ENCODE measurements around the gene DERA. TPM values are rescaled to one million over a fixed set of nuclear protein-coding genes. Genes with fewer than 3 reads are reported as not detected.
"Not testable (repeated sequence)": the region's sequence is repeated elsewhere in the genome, so short reads cannot be mapped to it uniquely, and the experiment has no call there.

The DERA gene
- total RNA-seq, 2 experiments from 2014 or later: 30.9 to 35.7 TPM

DNA sequence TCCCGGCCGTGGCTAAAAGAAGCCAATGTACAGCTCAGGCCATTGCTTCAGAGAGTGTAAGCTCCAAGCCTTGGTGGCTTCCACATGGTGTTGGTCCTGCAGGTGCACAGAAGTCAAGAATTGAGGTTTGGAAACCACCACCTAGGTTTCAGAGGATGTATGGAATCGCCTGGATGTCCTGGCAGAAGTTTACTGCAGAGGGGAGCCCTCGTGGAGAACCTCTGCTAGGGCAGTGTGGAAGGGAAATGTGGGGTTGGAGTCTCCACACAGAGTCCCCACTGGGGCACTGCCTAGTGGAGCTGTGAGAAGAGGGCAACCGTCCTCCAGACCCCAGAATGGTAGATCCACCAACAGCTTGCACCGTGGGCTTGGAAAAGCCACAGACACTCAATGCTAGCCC, 103.3 kb downstream of the DERA start:
- CTCF ChIA-PET; H3K4me3 Mint-ChIP-seq; intact Hi-C loops (cut with DNase I, micrococcal nuclease): not testable (repeated sequence)

GRCh38 chr12:16016748-16017147, 105.6 kb downstream of the DERA start:
- H3K36me3 Mint-ChIP-seq (ENCODE audit: low read depth): peaks cover 69% of the 10 kb centered on the region

More for the DNA sequence above, 103.3 kb downstream of the DERA start:
- H3K4me1 Mint-ChIP-seq, H3K27ac Mint-ChIP-seq, ATAC-seq, DNase-seq, POLR2A ChIA-PET, H3K27me3 Mint-ChIP-seq: not testable (repeated sequence)
- peaks cover 59% of the 10 kb centered on the region for H3K36me3 Mint-ChIP-seq (ENCODE audit: low read depth)
- peaks cover 32% of the 10 kb centered on the region for H3K9me3 Mint-ChIP-seq (ENCODE audit: low read depth)

DNA sequence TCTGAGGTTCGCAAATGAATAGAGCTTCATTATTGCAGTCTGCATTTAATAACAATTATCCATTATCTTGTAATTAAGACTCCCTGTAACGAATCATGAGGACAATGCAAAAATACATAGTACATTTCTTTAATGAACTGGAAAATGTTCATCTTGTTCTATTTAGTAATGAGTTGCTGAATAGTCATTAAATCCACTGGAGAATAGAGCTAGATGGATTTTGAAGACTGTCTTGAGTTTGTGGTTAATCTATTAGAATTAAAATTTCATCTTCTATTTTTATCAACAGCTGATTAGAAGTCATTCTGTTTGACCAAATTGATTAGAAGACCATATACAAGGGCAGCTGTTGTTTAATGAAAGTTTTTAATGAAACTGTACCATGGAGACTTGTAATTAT, 107.2 kb downstream of the DERA start:
- ATAC-seq (no peak), DNase-seq (no peak)
- H3K27me3 Mint-ChIP-seq: no peaks in the 10 kb centered on the region
- ChIA-PET POLR2A (no interaction called here), CTCF (interaction anchor here (1.0 kb wide), 1 partner anchor 12 kb away, joined by 3 read pairs; no protein-coding TSS in a partner anchor)
- H3K4me3 Mint-ChIP-seq: no peak overlapping the region
- no peaks in the 10 kb centered on the region for H3K4me1 Mint-ChIP-seq
- no peak overlapping the region for H3K27ac Mint-ChIP-seq
- H3K9me3 Mint-ChIP-seq (ENCODE audit: low read depth): peaks cover 39% of the 10 kb centered on the region
- H3K36me3 Mint-ChIP-seq (ENCODE audit: low read depth): peaks cover 66% of the 10 kb centered on the region
- intact Hi-C loops (cut with DNase I, micrococcal nuclease): no loop called here

More at GRCh38 chr12:16016748-16017147, 105.6 kb downstream of the DERA start:
- CTCF ChIA-PET: interaction anchor here (1.1 kb wide), 1 partner anchor 8 kb away, joined by 3 read pairs; no protein-coding TSS in a partner anchor
- peaks cover 48% of the 10 kb centered on the region for H3K9me3 Mint-ChIP-seq (ENCODE audit: low read depth)
- intact Hi-C loops (cut with DNase I, micrococcal nuclease): no loop called here
- no peak for DNase-seq
- no peak overlapping the region for H3K27ac Mint-ChIP-seq
- H3K27me3 Mint-ChIP-seq: no peaks in the 10 kb centered on the region
- no peaks in the 10 kb centered on the region for H3K4me1 Mint-ChIP-seq
- ATAC-seq: no peak
- POLR2A ChIA-PET: no interaction called here
- H3K4me3 Mint-ChIP-seq: no peak overlapping the region

DNA sequence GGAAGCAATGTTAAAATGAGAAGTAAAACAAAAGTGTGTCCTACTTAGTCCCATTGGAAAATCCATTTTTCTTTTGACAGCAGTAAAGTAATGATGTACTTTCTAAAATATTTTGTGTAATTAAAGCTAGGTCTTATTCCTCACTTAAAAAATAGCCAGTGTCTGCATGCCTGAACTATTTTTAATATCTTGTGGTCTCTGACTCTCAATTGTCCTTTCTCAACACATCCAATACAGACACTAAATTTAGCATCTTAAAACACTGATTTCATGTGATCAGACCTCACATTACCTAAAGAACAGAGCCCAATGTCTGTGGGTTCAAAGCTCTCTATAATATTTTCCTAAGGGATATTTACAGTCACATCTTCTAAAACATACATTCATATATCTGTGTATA, 108.0 kb downstream of the DERA start:
- DNase-seq: no peak
- Mint-ChIP-seq H3K36me3 (ENCODE audit: low read depth) (peaks cover 62% of the 10 kb centered on the region), H3K27ac (no peak overlapping the region), H3K9me3 (ENCODE audit: low read depth) (peaks cover 34% of the 10 kb centered on the region), H3K4me3 (no peak overlapping the region), H3K27me3 (no peaks in the 10 kb centered on the region), H3K4me1 (no peaks in the 10 kb centered on the region)
- ChIA-PET CTCF (no interaction called here), POLR2A (no interaction called here)
- intact Hi-C loops (cut with DNase I, micrococcal nuclease): no loop called here
- ATAC-seq: no peak

DNA sequence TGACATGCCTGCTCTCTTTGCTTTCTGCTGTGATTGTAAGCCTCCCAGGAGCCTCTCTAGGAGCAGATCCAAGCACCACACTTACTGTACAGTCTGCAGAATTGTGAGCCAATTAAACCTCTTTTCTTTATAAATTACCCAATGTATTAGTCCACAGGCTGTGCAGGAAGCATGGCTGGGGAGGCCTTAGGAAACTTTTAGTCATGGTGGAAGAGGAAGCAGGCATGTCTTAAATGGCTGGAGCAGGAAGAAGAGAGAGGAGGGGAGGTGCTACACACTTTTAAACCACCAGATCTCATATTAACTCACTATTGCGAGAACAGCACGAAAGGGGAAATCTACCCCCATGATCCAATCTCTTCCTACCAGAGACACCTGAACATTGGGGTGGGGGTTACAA, 108.9 kb downstream of the DERA start:
- DNase-seq: no peak
- H3K4me3 Mint-ChIP-seq: no peak overlapping the region
- peaks cover 31% of the 10 kb centered on the region for H3K9me3 Mint-ChIP-seq (ENCODE audit: low read depth)
- no peaks in the 10 kb centered on the region for H3K4me1 Mint-ChIP-seq
- intact Hi-C loops (cut with DNase I, micrococcal nuclease): no loop called here
- H3K27ac Mint-ChIP-seq: no peak overlapping the region
- ChIA-PET CTCF (no interaction called here), POLR2A (no interaction called here)
- ATAC-seq: no peak
- no peaks in the 10 kb centered on the region for H3K27me3 Mint-ChIP-seq
- H3K36me3 Mint-ChIP-seq (ENCODE audit: low read depth): peaks cover 55% of the 10 kb centered on the region

GRCh38 chr12:16021026-16021425, 109.9 kb downstream of the DERA start:
- H3K36me3 Mint-ChIP-seq (ENCODE audit: low read depth): peaks cover 49% of the 10 kb centered on the region
- ATAC-seq: no peak
- POLR2A ChIA-PET: no interaction called here

DNA sequence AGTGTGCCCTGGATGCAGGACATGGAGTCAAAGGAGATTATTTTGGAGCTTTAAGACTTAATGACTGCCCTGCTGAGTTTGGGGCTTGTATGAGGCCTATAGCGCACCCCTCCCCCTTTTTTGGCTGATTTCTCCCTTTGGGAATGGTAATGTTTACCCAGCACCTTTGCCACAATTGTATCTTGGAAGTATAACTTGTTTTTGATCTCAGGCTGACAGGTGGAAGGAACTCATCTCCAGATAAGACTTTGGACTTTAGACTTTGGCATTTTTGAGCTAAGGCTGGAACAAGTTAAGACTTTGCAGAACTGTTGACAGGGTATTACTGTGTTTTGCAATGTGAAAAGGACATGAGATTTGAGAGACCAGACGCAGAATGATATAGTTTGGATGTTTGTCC, 110.5 kb downstream of the DERA start:
- Mint-ChIP-seq H3K27me3 (no peaks in the 10 kb centered on the region), H3K27ac (no peak overlapping the region), H3K4me1 (no peaks in the 10 kb centered on the region), H3K4me3 (no peak overlapping the region), H3K36me3 (ENCODE audit: low read depth) (peaks cover 49% of the 10 kb centered on the region), H3K9me3 (ENCODE audit: low read depth) (peaks cover 31% of the 10 kb centered on the region)
- POLR2A ChIA-PET: no interaction called here
- no peak for ATAC-seq
- CTCF ChIA-PET: no interaction called here
- intact Hi-C loops (cut with DNase I, micrococcal nuclease): no loop called here
- DNase-seq: no peak

More at GRCh38 chr12:16021026-16021425, 109.9 kb downstream of the DERA start:
- DNase-seq: no peak
- Mint-ChIP-seq H3K4me1 (no peaks in the 10 kb centered on the region), H3K27me3 (no peaks in the 10 kb centered on the region), H3K9me3 (ENCODE audit: low read depth) (peaks cover 31% of the 10 kb centered on the region), H3K27ac (no peak overlapping the region), H3K4me3 (no peak overlapping the region)
- CTCF ChIA-PET: no interaction called here
- intact Hi-C loops (cut with DNase I, micrococcal nuclease): no loop called here

DNA sequence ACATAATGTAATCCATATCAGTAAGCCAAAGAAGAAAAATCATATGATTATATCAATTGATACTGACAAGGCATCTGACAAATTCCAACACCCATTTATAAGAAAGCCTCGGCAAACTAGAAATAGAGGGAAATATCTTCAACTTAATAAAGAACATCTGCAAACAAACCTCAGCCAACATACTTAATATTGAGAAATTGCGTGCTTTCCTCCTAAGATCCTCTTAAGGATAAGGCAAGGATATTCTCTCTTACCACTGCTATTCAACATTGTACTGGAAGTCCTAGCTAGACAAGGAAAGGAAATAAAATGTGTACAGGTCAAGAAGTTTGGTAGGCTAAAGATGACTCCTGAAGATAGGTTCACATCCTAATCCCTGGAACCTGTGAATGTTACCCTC, 115.9 kb downstream of the DERA start:
- DNase-seq: no peak
- Mint-ChIP-seq H3K27me3 (no peaks in the 10 kb centered on the region), H3K9me3 (ENCODE audit: low read depth) (peaks cover 5% of the 10 kb centered on the region), H3K27ac (no peak overlapping the region), H3K36me3 (ENCODE audit: low read depth) (peaks cover 22% of the 10 kb centered on the region), H3K4me1 (no peaks in the 10 kb centered on the region), H3K4me3 (no peak overlapping the region)
- CTCF ChIA-PET: no interaction called here
- no peak for ATAC-seq
- POLR2A ChIA-PET: no interaction called here
- intact Hi-C loops (cut with DNase I, micrococcal nuclease): no loop called here

DNA sequence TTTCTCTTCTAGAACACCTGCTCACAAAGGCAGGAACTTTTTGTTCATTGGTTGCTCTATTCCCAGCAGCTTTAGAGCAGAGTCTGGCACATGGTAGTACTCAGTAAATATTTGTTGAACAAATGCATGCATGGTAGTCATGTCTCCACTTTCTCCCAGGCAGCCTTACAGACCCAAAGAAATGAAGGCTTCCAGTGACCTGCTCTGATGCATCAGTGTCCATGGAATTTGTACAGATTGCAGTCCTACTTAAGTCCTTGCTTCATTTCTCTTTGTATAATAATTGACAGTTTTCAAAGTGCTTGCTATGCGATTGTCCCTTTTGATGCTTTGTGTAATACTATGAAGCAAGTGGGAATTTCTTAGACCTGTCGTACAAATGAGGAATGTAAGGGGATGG, 119.6 kb downstream of the DERA start:
- Mint-ChIP-seq H3K36me3 (ENCODE audit: low read depth) (peaks cover 22% of the 10 kb centered on the region), H3K27me3 (no peaks in the 10 kb centered on the region), H3K4me1 (no peaks in the 10 kb centered on the region), H3K27ac (no peak overlapping the region), H3K4me3 (no peak overlapping the region), H3K9me3 (ENCODE audit: low read depth) (no peaks in the 10 kb centered on the region)
- ATAC-seq (no peak), DNase-seq (no peak)
- intact Hi-C loops (cut with DNase I, micrococcal nuclease): no loop called here
- ChIA-PET CTCF (no interaction called here), POLR2A (no interaction called here)

DNA sequence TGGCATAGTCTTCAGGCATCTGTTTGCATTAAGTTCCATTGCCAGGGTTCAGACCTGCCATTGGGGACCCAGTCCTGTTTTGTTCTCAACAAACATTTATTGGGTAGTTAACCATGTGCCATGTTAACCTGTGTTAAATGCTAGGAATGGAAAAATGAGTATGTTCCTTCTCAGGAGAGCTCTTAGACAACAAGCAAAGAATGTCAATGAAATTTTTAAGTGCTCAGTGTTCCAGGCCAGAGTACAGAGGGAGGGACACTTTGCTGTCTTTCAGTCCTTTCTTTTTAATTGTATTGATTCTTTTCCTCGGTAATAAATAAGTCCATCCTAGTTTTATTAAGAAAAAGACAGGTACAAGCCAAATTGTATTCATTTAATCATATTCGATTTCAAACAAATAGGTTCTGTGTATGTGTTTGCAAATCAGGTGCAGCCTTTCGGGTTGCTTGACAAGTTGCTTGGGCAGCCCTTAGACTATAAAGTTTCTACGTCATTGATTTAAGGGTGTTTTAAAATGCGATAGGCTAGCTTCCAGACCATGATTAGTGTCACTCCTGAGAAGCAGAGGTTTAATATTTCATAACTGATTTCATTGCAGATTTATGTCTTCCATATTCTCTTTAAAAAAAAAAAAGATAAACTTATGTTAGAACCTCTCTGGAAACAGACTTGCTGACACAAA, 123.1 kb downstream of the DERA start:
- ChIA-PET POLR2A (no interaction called here), CTCF (interaction anchor here (0.6 to 1.2 kb wide), 2 partner anchors 9 to 1405 kb away, joined by 3 read pairs; no protein-coding TSS in a partner anchor)
- H3K27ac Mint-ChIP-seq: no peak overlapping the region
- H3K9me3 Mint-ChIP-seq (ENCODE audit: low read depth): no peaks in the 10 kb centered on the region
- H3K27me3 Mint-ChIP-seq: no peaks in the 10 kb centered on the region
- H3K4me1 Mint-ChIP-seq: no peaks in the 10 kb centered on the region
- DNase-seq: no peak
- peaks cover 28% of the 10 kb centered on the region for H3K36me3 Mint-ChIP-seq (ENCODE audit: low read depth)
- no peak for ATAC-seq
- no peak overlapping the region for H3K4me3 Mint-ChIP-seq
- intact Hi-C loops (cut with DNase I, micrococcal nuclease): no loop called here

DNA sequence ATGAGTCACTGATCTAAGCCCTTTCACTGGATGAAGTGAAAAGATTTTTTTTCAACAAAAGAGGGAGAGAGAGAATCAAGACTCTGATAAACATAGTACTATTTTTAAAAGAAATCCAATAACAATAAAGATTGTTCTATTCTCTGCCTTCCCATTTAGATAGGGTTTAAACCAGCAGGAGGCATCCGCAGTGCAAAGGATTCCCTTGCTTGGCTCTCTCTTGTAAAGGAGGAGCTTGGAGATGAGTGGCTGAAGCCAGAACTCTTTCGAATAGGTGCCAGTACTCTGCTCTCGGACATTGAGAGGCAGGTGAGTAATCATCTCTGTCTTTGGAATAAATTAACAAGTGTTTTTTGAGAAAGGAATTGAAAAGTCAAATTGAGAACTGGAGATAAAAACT, 124.9 kb downstream of the DERA start:
- intact Hi-C loops (cut with DNase I, micrococcal nuclease): no loop called here
- no peaks in the 10 kb centered on the region for H3K27me3 Mint-ChIP-seq
- H3K4me1 Mint-ChIP-seq: no peaks in the 10 kb centered on the region
- H3K9me3 Mint-ChIP-seq (ENCODE audit: low read depth): no peaks in the 10 kb centered on the region
- CTCF ChIA-PET: no interaction called here
- peaks cover 32% of the 10 kb centered on the region for H3K36me3 Mint-ChIP-seq (ENCODE audit: low read depth)
- no peak overlapping the region for H3K27ac Mint-ChIP-seq
- DNase-seq: no peak
- no peak for ATAC-seq
- H3K4me3 Mint-ChIP-seq: no peak overlapping the region
- POLR2A ChIA-PET: no interaction called here

DNA sequence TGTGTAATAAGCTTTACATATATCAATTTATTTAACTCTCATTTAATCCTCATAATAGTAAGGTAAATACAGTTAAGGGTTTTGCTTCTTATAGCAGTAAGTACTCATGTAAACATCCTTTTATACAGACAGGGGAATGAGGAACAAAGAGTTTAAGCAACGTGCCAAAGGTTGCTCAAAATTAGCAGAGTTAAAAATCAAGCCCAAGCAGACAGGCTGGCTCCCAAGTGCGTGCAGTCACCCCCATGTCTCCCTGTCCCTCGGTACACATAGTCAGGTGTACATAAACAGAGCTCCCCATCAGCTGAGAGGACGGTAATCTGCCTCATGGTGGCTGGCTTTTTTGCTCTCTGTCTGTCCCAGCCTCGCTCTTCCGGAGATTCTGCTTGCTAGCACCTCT, 126.4 kb downstream of the DERA start:
- peaks cover 25% of the 10 kb centered on the region for H3K36me3 Mint-ChIP-seq (ENCODE audit: low read depth)
- no peak for DNase-seq
- ATAC-seq: no peak
- CTCF ChIA-PET: no interaction called here
- H3K4me3 Mint-ChIP-seq: no peak overlapping the region
- POLR2A ChIA-PET: no interaction called here
- no peaks in the 10 kb centered on the region for H3K27me3 Mint-ChIP-seq
- intact Hi-C loops (cut with DNase I, micrococcal nuclease): no loop called here
- H3K9me3 Mint-ChIP-seq (ENCODE audit: low read depth): peaks cover 7% of the 10 kb centered on the region
- no peaks in the 10 kb centered on the region for H3K4me1 Mint-ChIP-seq
- H3K27ac Mint-ChIP-seq: no peak overlapping the region

All from activated CD4-positive, alpha-beta T cell treated with anti-CD3 and anti-CD28 coated beads for 36 hours (primary cell).